NCI-H2196 (cell line): ENCODE measurements around the gene STX1B.
A peak's percentile ranks its signal among the peaks of the same experiment; 100 is the strongest.
"Not testable (repeated sequence)": the region's sequence is repeated elsewhere in the genome, so short reads cannot be mapped to it uniquely, and the experiment has no call there.

Source experiments
- DNase-seq: peaks from one replicate; lab custom pipeline; 2025; ENCODE audit not compliant: unreplicated experiment; lab: John Stamatoyannopoulos, UW

The STX1B gene

DNA sequence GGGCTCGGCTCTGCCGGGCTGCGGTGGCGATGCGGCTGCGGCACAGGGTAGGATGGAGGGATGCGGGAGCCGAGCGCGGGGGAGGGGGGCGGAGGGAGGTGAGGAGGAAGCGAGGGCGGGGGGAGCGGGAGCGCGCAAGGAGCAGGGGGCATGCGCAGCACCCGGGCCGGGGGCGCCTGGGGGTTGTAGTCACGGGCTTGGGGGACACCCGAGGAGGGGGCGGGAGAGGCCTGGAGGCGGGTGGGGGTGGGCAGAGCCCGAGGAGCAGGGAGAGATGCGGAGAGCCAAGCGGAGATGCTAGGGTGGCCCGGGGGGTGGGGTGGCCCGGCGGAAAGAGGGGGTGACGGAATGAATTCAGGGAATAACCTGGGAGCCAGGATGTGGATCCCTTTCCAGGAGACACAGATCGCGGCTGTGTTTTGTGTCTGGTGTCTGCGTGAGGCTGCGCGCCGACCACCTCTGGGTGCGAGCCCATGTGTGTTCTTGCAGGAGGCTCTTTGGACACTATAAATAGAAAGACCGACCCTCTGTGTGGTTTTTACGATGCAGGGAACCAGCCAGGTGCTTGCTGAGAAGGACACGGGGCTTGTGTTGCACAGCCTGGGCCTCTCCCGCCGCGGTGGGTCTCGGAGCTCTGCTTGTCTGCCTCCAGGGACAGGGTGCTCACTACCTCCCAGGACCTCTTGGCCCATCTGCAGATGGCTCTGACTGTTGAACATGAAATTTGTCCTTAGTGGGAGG lies at the start of gene STX1B:
STX1B (minus strand) TSS at position 54 of the 741 bp plus-strand sequence. CDS start 242 bp downstream, outside the sequence.
- no peak for DNase-seq

DNA sequence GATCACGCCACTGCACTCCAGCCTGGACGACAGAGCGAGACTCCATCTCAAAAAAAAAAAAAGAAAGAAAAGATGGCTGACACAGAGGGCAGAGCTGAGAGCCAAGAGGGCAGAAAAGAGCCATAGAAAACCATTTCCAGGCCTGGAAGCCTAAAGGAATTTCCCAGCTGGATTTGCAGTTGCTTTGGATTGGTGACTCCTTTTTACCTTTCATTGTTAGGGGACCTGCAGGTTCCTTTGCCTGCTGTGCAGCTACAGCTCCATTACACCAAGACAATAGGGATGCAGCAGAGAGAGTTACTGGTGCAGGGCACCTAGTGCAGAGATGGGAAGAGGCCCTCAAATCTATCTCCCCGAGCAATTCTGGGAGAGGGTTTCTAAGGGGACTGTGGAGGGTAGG lies 45.2 kb upstream of the STX1B start:
- no peak for DNase-seq

DNA sequence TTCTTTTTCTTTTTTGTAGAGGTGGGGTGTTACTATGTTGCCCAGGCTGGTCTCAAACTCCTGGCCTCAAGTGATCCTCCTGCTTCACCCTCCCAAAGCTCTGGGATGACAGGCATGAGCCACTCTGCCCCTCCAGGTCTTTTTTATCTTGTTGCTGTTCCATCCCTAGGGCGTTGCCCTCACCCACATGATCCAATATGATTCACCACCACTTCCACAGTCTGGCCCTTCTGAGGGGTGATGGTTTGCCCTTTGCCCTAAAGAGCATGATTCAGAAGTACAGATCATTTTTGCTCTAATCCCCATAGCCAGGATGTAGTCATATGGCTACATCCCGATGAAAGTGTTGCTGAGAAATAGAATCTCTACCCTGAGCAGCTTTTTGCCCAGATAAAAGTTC lies 41.7 kb upstream of the STX1B start:
- DNase-seq: no peak

DNA sequence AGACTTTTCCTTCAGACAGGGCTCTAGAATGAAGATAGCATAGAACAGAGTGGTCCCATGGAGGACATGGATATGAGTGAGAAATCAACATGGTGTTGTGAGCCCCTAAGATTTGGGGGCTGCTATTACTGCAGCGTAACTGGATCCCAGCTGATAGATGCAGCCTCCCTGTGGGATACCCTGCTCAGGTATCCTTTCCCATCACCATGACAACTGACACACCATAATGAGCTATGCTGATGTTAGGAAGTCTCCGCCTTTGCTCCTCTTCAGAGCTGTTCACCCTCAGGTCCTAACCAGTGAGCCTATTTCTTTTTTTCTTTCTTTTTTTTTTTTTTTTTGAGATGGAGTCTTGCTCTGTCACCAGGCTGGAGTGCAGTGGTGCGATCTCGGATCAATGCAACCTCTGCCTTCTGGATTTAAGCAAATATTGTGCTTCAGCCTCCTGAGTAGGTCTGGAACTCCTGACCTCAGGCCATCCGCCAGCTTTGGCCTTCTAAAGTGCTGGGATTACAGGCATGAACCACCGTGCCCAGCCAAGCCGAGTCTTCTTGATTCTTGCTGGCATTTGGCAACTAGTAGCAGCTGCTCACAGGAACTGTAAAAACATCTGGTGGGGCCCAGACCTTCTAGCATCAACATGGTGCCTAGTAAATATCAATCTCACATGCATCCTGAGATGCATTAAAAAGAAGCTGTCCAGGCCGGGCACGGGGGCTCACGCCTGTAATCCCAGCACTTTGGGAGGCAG lies 40.0 kb upstream of the STX1B start:
- no peak for DNase-seq

DNA sequence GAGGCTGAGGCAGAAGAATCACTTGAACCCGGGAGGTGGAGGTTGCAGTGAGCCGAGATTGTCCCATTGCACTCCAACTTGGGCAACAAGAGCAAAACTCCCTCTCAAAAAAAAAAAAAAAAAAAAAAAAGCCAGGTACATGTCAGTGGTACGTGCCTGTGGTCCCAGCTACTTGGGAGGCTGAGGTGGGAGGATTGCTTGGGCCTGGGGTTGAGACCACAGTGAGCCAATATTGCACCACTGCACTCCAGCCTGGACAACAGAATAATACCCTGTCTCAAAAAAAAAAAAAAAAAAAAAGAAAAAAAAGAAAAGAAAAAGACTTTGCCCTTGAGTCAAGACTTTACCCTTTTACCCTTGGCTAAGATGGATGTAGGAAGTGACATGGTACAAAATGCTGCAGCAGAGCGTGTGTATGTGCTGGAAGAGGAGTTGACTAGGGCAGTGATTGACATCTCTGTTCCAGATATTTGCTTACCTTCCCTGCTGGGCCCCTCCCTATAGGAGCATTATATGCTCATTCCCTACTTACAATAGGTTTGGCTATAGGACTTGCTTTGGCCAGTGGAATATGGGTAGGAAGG lies 33.6 kb upstream of the STX1B start:
- DNase-seq: no peak

GRCh38 chr16:31043352-31043751 lies 32.9 kb upstream of the STX1B start:
- no peak for DNase-seq

- no peak for DNase-seq
These were observed 32.4 kb upstream of the STX1B start for GRCh38 chr16:31042866-31043265.

- DNase-seq: no peak
These were observed 28.6 kb upstream of the STX1B start for GRCh38 chr16:31038993-31039392.

- no peak for DNase-seq
These were observed 26.3 kb upstream of the STX1B start for GRCh38 chr16:31036691-31037090.

- DNase-seq: peak; percentile 88
These were observed 23.5 kb upstream of the STX1B start for GRCh38 chr16:31033709-31034492.

GRCh38 chr16:31032736-31033708 lies 22.6 kb upstream of the STX1B start, which contains the start of gene STX4:
STX4 (plus strand) TSS chr16:31033558; CDS start chr16:31033806, 248 bp downstream.
- peak; percentile 97 for DNase-seq

DNA sequence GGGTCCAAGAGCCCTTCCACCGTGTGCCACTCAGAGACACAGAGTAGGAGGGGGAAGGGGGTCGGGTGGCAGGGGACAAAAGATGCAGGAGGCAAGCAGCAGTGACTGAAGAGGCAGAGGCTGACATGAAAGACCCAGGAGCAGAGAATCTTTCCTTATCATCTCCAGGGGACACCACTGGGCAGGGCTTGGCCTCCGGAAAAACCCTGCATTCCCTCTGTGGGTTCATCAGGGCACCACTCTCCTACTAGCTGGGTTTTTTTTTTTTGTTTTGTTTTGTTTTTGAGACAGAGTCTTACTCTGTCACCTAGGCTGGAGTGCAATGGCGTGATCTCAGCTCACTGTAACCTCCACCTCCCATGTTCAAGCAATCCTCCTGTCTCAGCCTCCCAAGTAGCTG lies 20.8 kb upstream of the STX1B start:
- DNase-seq: no peak

- no peak for DNase-seq
These were observed 18.8 kb upstream of the STX1B start for GRCh38 chr16:31029272-31029671.

DNA sequence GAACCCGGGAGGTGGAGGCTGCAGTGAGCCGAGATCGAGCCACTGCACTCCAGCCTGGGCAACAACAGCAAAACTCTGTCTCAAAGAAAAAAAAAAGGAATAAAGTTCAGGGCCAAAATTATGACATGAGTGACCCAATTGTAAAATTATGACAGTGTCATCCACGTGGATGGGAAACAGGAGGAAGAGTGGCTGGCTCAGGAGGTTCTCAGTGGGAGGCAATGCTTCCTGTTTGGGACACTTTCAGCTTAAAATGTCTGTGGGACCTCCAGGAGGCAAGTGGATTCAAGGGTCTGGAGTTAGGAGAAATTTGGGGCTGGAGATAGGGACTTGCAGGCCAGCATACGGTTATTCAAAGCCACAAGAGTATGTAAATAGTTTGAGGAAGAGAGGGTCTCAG lies 14.9 kb upstream of the STX1B start:
- no peak for DNase-seq

GRCh38 chr16:31023627-31024226 lies 13.3 kb upstream of the STX1B start:
- DNase-seq: no peak

DNA sequence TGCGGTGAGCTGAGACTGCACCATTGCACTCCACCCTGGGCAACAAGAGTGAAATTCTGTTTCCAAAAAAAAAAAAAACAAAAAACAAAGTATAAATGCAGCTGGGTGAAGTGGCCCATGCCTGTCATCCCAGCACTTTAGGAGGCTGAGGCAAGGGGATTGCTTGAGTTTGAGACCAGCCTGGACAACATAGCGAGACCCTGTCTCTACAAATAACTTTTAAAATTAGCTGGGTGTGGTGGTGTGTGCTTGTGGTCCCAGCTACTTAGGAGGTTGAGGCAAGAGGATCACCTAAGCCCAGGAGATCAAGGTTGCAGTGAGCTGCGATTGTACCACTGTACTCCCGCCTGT lies 12.8 kb upstream of the STX1B start:
- no peak for DNase-seq

- DNase-seq: no peak
These were observed 12.3 kb upstream of the STX1B start for GRCh38 chr16:31022544-31023251.

DNA sequence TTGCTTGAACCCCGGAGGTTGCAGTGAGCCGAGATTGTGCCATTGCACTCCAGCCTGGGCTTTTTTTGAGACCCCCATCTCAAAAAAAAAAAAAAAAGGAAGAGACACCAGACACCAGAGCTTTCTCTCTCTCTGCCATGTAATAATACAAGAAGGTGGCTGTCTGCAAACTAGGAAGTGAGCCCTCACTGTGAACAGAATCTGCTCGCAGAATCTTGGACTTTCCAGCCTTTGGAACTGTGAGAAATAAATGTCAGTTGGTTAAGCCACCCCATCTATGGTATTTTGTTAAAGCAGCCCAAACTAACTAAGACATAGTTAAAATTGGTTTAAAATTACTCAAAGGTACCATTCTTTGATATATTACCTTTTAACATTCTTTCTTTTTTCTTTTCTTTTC lies 10.1 kb upstream of the STX1B start:
- DNase-seq: no peak

- not testable (repeated sequence) for DNase-seq
These were observed 7.3 kb upstream of the STX1B start for GRCh38 chr16:31017756-31018155.
